ENCODE measurements around the gene SGK1. TPM values are rescaled to one million over a fixed set of nuclear protein-coding genes. Genes with fewer than 3 reads are reported as not detected.

SGK1 gene
- total RNA-seq, 1 experiment from 2014 or later = 7.8 TPM

GRCh38 chr6:134128146-134128545 lies 189.8 kb downstream of the SGK1 start:
- no peak overlapping the region for H2AFZ ChIP-seq (ENCODE audit: low read length)
- no peaks in the 10 kb centered on the region for H3K27me3 ChIP-seq (ENCODE audit: insufficient read depth, low read length)
- no peak overlapping the region for H3K18ac ChIP-seq (ENCODE audit: insufficient read length, low read depth, low read length)
- no peak overlapping the region for H4K91ac ChIP-seq (ENCODE audit: insufficient read length, low read depth, low read length)
- no peak overlapping the region for H3K23ac ChIP-seq (ENCODE audit: insufficient read length, low read depth, low read length)
- no peak overlapping the region for H3K27ac ChIP-seq (ENCODE audit: insufficient read length, low read depth, low read length)
- H4K5ac ChIP-seq (ENCODE audit: insufficient read length, low read depth, low read length) = no peak overlapping the region
- no peaks in the 10 kb centered on the region for H4K20me1 ChIP-seq (ENCODE audit: control insufficient read depth, insufficient read depth, insufficient read length)
- H3K56ac ChIP-seq (ENCODE audit: insufficient read length, low read depth, low read length) = no peak overlapping the region
- no peak overlapping the region for H2BK15ac ChIP-seq (ENCODE audit: low read depth, low read length)
- Mint-ChIP-seq H3K4me3 (no peak overlapping the region), H3K27me3 (ENCODE audit: low read depth) (no peaks in the 10 kb centered on the region), H3K27ac (no peak overlapping the region), H3K4me1 (peaks cover 2 to 3% of the 10 kb centered on the region in 2 experiments; a peak in 3 of 4 replicates), H3K36me3 (ENCODE audit: insufficient read depth in 1 of 3, low read depth in 3 of 3) (no peaks in the 10 kb centered on the region), H3K9me3 (no peaks in the 10 kb centered on the region; a peak in 1 of 5 replicates)
- DNase-seq = no peak
- no peak overlapping the region for H3K4ac ChIP-seq (ENCODE audit: low read depth, low read length)
- no peak for TF ChIP-seq CTCF (conservative IDR thresholded peaks at IDR 0.05)
- H3K14ac ChIP-seq (ENCODE audit: insufficient read depth, low read length) = no peak overlapping the region
- no peak overlapping the region for H2BK5ac ChIP-seq (ENCODE audit: insufficient read length, low read length)
- H3K79me1 ChIP-seq (ENCODE audit: insufficient read depth, low read depth, low read length, poor library complexity, severe bottlenecking) = no peaks in the 10 kb centered on the region
- no peak overlapping the region for H2BK20ac ChIP-seq (ENCODE audit: low read depth, low read length, poor library complexity, severe bottlenecking)
- H3K23me2 ChIP-seq (ENCODE audit: insufficient read length, low read depth, low read length, poor library complexity, severe bottlenecking) = no peaks in the 10 kb centered on the region
- no peak overlapping the region for H4K8ac ChIP-seq (replicated peaks; ENCODE audit: insufficient read length, low read depth, low read length)
- H2AK5ac ChIP-seq (ENCODE audit: insufficient read length, low read length) = no peak overlapping the region
- H3K4me2 ChIP-seq (ENCODE audit: insufficient read depth, insufficient read length, low read length) = no peak overlapping the region
- no peak overlapping the region for H2BK120ac ChIP-seq (ENCODE audit: low read depth, low read length, poor library complexity, severe bottlenecking)
- no peaks in the 10 kb centered on the region for H3K9me3 ChIP-seq (ENCODE audit: control insufficient read depth, low read depth, low read length)
- no peak overlapping the region for H3K9ac ChIP-seq (ENCODE audit: extremely low read depth, insufficient read length, low read length)
- WGBS (ENCODE audit: extremely low coverage, insufficient read length, low lambda C conversion rate) = no CpG with 5 or more reads among the region's 1 CpG
- no peak overlapping the region for H3T11ph ChIP-seq (ENCODE audit: low read length)
- H3K4me1 ChIP-seq (ENCODE audit: insufficient read depth, low read length) = no peaks in the 10 kb centered on the region
- H2BK12ac ChIP-seq (ENCODE audit: insufficient read length, low read depth, low read length) = no peak overlapping the region
- H3K79me2 ChIP-seq (ENCODE audit: insufficient read depth, low read length) = no peaks in the 10 kb centered on the region
